Measurements from ENCODE around the gene IL36B. TPM values are rescaled to one million over a fixed set of nuclear protein-coding genes. Genes with fewer than 3 reads are reported as not detected.

IL36B gene
- total RNA-seq, 4 donors from 2014 or later: not detected

DNA sequence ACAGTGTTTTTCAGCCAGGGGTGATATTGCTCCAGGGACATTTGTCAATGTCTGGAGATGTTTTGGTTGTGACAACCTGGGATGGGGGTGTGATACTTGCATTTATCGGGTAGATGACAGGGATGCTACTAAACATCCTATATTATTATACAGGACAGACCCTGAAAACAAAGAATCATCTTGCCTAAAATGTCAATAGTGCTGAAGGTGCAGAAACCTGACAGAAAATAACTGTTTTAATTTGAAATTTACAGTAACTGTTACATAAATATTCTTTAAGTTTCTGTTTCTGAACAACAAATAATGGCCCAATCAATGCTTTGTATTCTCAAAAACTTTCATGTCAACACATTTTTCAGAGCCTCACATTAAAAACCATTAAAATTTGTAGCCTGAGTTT lies 45.4 kb downstream of the IL36B start:
- Histone ChIP-seq H3K27me3 (no peaks in the 10 kb centered on the region), H3K4me1 (no peaks in the 10 kb centered on the region), H3K9me3 (no peaks in the 10 kb centered on the region), H3K27ac (no peak overlapping the region), H3K36me3 (no peaks in the 10 kb centered on the region), H3K4me3 (replicated peaks in 1 of 3) (no peak overlapping the region)
- 89 to 100% methylated on average over 1 of the region's 1 CpG for WGBS, 2 donors
- no peak for DNase-seq
- no peak for TF ChIP-seq POLR2A (IDR thresholded peaks at IDR 0.05)
- TF ChIP-seq, protein P1, sequence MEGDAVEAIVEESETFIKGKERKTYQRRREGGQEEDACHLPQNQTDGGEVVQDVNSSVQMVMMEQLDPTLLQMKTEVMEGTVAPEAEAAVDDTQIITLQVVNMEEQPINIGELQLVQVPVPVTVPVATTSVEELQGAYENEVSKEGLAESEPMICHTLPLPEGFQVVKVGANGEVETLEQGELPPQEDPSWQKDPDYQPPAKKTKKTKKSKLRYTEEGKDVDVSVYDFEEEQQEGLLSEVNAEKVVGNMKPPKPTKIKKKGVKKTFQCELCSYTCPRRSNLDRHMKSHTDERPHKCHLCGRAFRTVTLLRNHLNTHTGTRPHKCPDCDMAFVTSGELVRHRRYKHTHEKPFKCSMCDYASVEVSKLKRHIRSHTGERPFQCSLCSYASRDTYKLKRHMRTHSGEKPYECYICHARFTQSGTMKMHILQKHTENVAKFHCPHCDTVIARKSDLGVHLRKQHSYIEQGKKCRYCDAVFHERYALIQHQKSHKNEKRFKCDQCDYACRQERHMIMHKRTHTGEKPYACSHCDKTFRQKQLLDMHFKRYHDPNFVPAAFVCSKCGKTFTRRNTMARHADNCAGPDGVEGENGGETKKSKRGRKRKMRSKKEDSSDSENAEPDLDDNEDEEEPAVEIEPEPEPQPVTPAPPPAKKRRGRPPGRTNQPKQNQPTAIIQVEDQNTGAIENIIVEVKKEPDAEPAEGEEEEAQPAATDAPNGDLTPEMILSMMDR (IDR thresholded peaks at IDR 0.05): no peak
- intact Hi-C loops (cut with DNase I): no loop called here

DNA sequence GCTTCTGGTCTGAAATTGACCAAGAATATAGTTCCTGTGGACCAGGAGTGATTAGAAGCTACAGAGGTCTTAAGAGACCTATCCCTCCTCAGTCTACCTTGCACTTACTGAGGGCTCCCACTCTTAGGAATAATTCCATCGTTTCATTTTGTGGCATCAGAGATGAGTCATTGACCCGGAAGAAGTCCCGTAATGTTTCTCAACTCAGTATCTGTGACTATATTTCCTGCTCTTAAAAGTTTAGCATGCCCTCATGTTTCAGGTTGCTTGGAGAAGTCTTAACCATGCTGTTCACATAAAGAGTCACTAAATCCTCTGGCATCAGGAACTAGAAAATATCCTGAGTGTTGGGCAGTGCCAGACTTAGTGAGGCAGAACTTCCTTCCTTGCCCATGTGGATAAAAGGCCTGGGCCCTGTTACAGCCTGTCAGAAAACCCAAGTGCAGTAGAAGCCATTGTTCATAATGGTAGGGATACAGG lies 47.6 kb downstream of the IL36B start, which contains the start of gene IL36A:
Gene IL36A, plus strand, starts transcription at position 430 of the 480 bp plus-strand sequence. CDS start 413 bp downstream, outside the sequence.
- no peak for DNase-seq
- intact Hi-C loops (cut with DNase I): no loop called here
- H3K27ac ChIP-seq: no peak within 1 kb of the TSS
- no peaks in the 10 kb centered on the region for H3K27me3 ChIP-seq
- no peak within 1 kb of the TSS for H3K4me3 ChIP-seq (replicated peaks in 1 of 3)
- H3K36me3 ChIP-seq: no peaks in the 10 kb centered on the region
- no peak for TF ChIP-seq POLR2A (IDR thresholded peaks at IDR 0.05)
- TF ChIP-seq, protein P1 (IDR thresholded peaks at IDR 0.05): no peak
- no peaks in the 10 kb centered on the region for H3K9me3 ChIP-seq
- H3K4me1 ChIP-seq: no peaks in the 10 kb centered on the region
- WGBS, 2 donors: 89 to 96% methylated on average over 3 of the region's 3 CpGs

DNA sequence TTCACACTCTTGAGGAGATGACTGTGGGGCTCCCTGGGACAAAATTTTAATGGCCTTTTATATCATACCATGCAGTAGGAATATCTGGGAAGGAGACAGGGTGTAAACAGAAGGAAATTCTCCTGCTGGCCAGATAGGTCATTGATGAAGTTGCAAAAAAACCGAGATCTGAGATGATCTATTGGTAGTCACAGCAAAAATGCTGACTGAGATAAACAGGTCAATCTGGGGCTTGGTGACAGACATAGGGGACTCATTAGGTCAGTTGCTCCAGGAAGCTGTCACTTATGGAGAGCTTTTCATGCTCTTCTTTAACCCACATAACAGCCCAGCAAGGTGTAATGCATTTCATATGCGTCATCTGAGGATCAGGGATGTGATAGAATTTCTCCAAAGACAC lies 50.0 kb downstream of the IL36B start:
- no peaks in the 10 kb centered on the region for H3K36me3 ChIP-seq
- H3K4me3 ChIP-seq (replicated peaks in 1 of 3): no peak overlapping the region
- TF ChIP-seq, protein P1 (IDR thresholded peaks at IDR 0.05): no peak
- TF ChIP-seq POLR2A (IDR thresholded peaks at IDR 0.05): no peak
- DNase-seq: no peak
- H3K27ac ChIP-seq: no peak overlapping the region
- no peaks in the 10 kb centered on the region for H3K4me1 ChIP-seq
- no peaks in the 10 kb centered on the region for H3K27me3 ChIP-seq
- intact Hi-C loops (cut with DNase I): no loop called here
- H3K9me3 ChIP-seq: no peaks in the 10 kb centered on the region
- 79 to 84% methylated on average over 2 of the region's 2 CpGs for WGBS, 2 donors

DNA sequence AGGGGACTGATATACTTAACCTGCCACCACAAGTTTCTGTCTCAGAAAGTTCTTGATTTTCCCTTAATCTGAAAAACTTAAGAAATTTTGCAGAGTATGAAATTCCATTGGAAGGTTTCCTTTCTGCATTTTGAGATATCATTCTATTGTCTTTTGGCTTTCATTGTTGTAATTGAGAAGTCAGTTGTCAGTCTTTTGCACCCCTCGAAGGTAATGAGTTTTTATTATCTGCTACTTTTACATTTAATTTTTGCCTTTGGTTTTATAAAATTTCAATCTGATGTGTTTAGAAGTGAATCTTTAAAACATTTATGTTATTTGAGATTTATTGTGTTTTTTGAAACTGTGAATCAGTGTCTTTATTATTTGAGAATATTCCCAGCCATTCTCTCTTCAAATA lies 52.2 kb downstream of the IL36B start:
- Histone ChIP-seq H3K9me3 (no peaks in the 10 kb centered on the region), H3K4me3 (replicated peaks in 1 of 3) (no peak overlapping the region), H3K36me3 (no peaks in the 10 kb centered on the region), H3K4me1 (no peaks in the 10 kb centered on the region), H3K27ac (no peak overlapping the region), H3K27me3 (no peaks in the 10 kb centered on the region)
- no peak for DNase-seq
- no peak for TF ChIP-seq POLR2A (IDR thresholded peaks at IDR 0.05)
- TF ChIP-seq, protein P1 (IDR thresholded peaks at IDR 0.05): no peak
- intact Hi-C loops (cut with DNase I): no loop called here
- WGBS, 2 donors: 72 to 82% methylated on average over 1 of the region's 1 CpG

DNA sequence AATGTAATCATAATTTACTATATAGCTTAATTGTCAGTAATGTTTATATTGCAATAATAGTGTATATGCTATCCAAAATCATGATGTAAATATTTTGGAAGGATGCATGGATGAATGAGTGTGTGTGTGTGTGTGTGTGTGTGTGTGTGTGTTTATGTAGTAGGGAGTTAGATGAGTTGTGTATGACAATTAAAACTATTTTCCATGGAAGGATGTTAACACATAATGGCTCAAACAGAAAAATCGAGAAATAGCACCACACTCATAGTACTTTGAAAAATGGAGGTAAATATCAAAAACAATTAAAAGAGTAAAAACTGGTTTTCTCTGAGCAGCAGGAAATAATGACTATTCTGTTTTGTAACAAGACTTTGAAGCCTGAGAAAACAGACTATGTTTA lies 55.5 kb downstream of the IL36B start:
- no peaks in the 10 kb centered on the region for H3K9me3 ChIP-seq
- H3K4me1 ChIP-seq: no peaks in the 10 kb centered on the region
- intact Hi-C loops (cut with DNase I): no loop called here
- TF ChIP-seq, protein P1 (IDR thresholded peaks at IDR 0.05): no peak
- no peak for TF ChIP-seq POLR2A (IDR thresholded peaks at IDR 0.05)
- no peak for DNase-seq
- H3K36me3 ChIP-seq: no peaks in the 10 kb centered on the region
- H3K4me3 ChIP-seq (replicated peaks in 1 of 3): no peak overlapping the region
- no peak overlapping the region for H3K27ac ChIP-seq
- H3K27me3 ChIP-seq: no peaks in the 10 kb centered on the region
- 87 to 90% methylated on average over 1 of the region's 1 CpG for WGBS, 2 donors
